Bladder microvascular endothelial cell (primary cell): ENCODE results near the gene TRAPPC2B. TPM values are rescaled to one million over a fixed set of nuclear protein-coding genes. Genes with fewer than 3 reads are reported as not detected.

ENCODE experiments used
- total RNA-seq: library from RNA; depleted of rRNA; stranded (reverse); fragments of >200 nt; gene quantifications from 2 replicates; pipeline ENCODE4 v1.2.3, GENCODE V29; 2014

Gene TRAPPC2B
- total RNA-seq: 6.0 and 6.3 TPM in 2 replicates

GRCh38 chr19:57362997-57363687, at the start of gene TRAPPC2B, which contains the start of gene ZNF547:
Gene TRAPPC2B, plus strand, starts transcription at chr19:57363551. Its CDS starts 1,283 bp downstream, at chr19:57364834.
Gene ZNF547, plus strand, starts transcription at chr19:57363551. Its CDS starts 5,005 bp downstream, at chr19:57368556.

GRCh38 chr19:57320180-57321084, 42.9 kb upstream of the TRAPPC2B start, which contains the start of gene ZNF543:
Gene ZNF543, plus strand, starts transcription at chr19:57320472. Its CDS starts 382 bp downstream, at chr19:57320854.

GRCh38 chr19:57350877-57351805, 12.2 kb upstream of the TRAPPC2B start, which contains the start of gene ZNF304:
Gene ZNF304, plus strand, starts transcription at chr19:57351271. Its CDS starts 394 bp downstream, at chr19:57351665.

GRCh38 chr19:57389730-57390598, 26.6 kb downstream of the TRAPPC2B start, which contains the start of gene ZNF548:
Gene ZNF548, plus strand, starts transcription at chr19:57389854. Its CDS starts 246 bp downstream, at chr19:57390100.

GRCh38 chr19:57410877-57411671, 47.7 kb downstream of the TRAPPC2B start, which contains the start of gene ZNF17:
Gene ZNF17, plus strand, starts transcription at chr19:57411161. Its CDS starts 2,455 bp downstream, at chr19:57413616.

Other genes with a start within 250 kb of the TRAPPC2B start
- not detected in 2 replicates for gene USP29, start 243.6 kb upstream of the TRAPPC2B start, total RNA-seq
- gene ZIM3, start 218.3 kb upstream of the TRAPPC2B start, total RNA-seq: not detected in 2 replicates
- gene DUXA, start 196.1 kb upstream of the TRAPPC2B start, total RNA-seq: not detected in 2 replicates
- 13.6 and 46.5 TPM in 2 replicates for gene ZNF264, start 172.1 kb upstream of the TRAPPC2B start, total RNA-seq
- 0.19 and 0.65 TPM in 2 replicates for gene AURKC, start 132.5 kb upstream of the TRAPPC2B start, total RNA-seq
- gene ZNF805, start 122.9 kb upstream of the TRAPPC2B start, total RNA-seq: 16.4 and 31.0 TPM in 2 replicates
- gene ZNF460, start 83.1 kb upstream of the TRAPPC2B start, total RNA-seq: 30.4 and 106 TPM in 2 replicates
- 7.6 and 11.2 TPM in 2 replicates for gene ZNF543, start 43.1 kb upstream of the TRAPPC2B start, total RNA-seq
- 6.0 and 9.4 TPM in 2 replicates for gene ZNF304, start 12.3 kb upstream of the TRAPPC2B start, total RNA-seq
- 2.4 and 4.3 TPM in 2 replicates for gene ZNF547, start within 50 bp of the TRAPPC2B start, total RNA-seq
- gene ZNF548, start 26.3 kb downstream of the TRAPPC2B start, total RNA-seq: 10.2 and 16.0 TPM in 2 replicates
- 6.3 and 13.4 TPM in 2 replicates for gene ZNF17, start 47.6 kb downstream of the TRAPPC2B start, total RNA-seq
- gene ZNF749, start 71.8 kb downstream of the TRAPPC2B start, total RNA-seq: 8.7 and 15.6 TPM in 2 replicates
- gene VN1R1, start 93.6 kb downstream of the TRAPPC2B start, total RNA-seq: 0.16 and 0.57 TPM in 2 replicates
- 13.0 and 17.8 TPM in 2 replicates for gene ZNF772, start 114.0 kb downstream of the TRAPPC2B start, total RNA-seq
- gene ZNF419, start 124.2 kb downstream of the TRAPPC2B start, total RNA-seq: 8.3 and 13.8 TPM in 2 replicates
- 5.5 and 11.0 TPM in 2 replicates for gene ZNF773, start 136.4 kb downstream of the TRAPPC2B start, total RNA-seq
- 2.6 and 5.5 TPM in 2 replicates for gene ZNF549, start 163.8 kb downstream of the TRAPPC2B start, total RNA-seq
- 3.7 and 10.3 TPM in 2 replicates for gene ZNF550, start 196.3 kb downstream of the TRAPPC2B start, total RNA-seq
- gene ZNF416, start 215.4 kb downstream of the TRAPPC2B start, total RNA-seq: 3.9 and 4.3 TPM in 2 replicates
- 3.4 TPM in 2 replicates for gene ZIK1, start 220.6 kb downstream of the TRAPPC2B start, total RNA-seq
- 2.4 and 2.5 TPM in 2 replicates for gene ZNF530, start 236.3 kb downstream of the TRAPPC2B start, total RNA-seq